SW 1271 (cell line): ENCODE data around the gene THUMPD3.

ENCODE experiments used
- DNase-seq, 2 experiments: peaks; one replicate each; lab custom pipeline; 2025; lab: John Stamatoyannopoulos, UW

The THUMPD3 gene

GRCh38 chr3:9397332-9397905 is 34.6 kb downstream of the THUMPD3 start, which contains the start of gene SETD5:
SETD5 (plus strand) TSS chr3:9397615; CDS start chr3:9428939, 31,324 bp downstream.
- peak; percentile 85 to 96 for DNase-seq

DNA sequence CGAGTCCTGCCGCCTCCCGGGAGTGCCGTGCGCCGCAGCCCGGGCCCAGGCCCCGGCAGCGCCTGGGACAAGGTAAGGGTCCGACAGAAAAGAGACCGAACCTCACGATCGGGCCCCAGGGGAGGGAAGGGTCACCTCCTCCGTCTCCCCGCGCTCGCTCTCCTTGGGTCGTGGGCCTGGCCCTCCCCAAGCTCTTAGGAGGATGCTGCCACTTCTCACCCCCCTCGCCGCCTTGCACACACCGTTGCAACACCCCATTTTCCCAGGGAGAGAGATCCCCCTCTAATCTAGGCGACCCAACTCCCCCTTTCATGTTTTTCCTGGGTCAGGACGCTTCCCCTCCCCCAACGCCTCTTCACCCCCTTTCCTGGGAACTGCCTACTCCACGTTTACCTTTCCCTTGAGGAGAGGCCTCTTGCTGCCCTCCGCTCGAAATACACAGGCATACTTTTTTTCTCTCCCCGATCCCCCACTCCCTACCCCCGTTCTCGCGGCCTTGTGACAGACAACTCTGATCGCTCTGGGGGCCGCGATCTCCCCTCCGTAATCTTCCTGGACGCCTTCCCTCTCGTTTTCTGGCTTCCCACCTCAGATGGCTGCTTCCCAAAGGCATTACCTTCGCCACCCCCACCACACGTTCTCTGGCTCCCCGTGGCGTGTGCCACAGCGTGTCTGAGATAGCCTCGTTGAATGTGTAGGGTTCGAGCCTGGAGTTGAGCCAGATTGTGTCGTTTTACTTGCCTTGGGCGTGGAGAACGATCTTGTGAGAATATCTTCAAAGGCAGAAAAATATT is 35.2 kb downstream of the THUMPD3 start:
- peak in 1 of 2 experiments; percentile 62 for DNase-seq

DNA sequence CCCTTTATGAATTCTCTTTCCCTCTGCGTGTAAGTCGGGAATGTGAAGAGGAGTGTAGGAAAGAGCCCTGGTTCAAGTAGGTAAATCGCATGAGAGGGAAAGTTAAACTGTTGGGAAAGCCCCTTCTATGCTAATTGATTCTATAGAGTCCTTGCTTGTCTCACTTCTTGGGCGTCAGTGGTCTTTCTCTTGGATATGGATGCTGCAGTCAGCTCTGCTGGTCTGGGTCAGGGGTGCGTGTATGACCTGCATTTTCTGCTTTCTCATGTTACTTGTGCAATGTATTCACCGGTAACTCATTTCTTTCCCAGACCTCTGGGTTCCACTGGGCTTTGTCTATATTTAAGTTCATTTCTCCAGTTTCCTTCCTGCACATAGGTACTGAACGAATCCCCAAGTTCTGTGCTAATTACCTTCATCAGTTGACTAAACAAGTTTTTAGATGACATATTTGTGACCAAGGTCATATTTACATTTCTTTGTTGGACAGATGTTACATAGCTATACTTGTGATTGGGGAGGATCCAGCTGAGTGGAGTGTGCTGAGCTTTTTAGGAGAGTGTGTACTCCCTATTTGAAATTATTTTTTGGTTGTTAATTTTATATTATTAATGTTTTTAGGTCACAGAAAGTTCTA is 36.0 kb downstream of the THUMPD3 start:
- peak in 1 of 2 experiments; percentile 62 for DNase-seq

GRCh38 chr3:9399337-9399703 is 36.5 kb downstream of the THUMPD3 start:
- no peak for DNase-seq

- DNase-seq: peak; percentile 70 to 87
Observed at GRCh38 chr3:9399746-9400145, 36.9 kb downstream of the THUMPD3 start.

GRCh38 chr3:9400616-9401015 is 37.8 kb downstream of the THUMPD3 start:
- DNase-seq: peak in 1 of 2 experiments; percentile 35

DNA sequence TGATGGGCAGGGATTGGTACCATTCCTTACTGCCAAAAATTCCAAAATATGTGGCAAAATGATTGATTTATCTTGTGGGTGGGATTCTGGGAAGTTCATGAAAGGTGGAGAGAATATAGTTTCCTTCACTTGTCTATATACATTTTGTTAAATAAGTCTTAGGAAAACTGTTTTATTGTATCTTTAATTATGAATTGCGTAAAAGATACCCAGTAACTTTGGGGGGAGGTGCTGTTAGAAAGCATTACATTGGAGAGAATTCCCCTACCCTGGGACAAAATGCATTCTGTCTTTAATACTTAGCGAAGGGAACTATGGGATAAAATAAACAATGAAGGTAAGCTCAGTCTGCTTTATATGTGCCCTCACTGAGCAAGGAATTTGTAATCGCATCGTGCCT is 39.1 kb downstream of the THUMPD3 start:
- no peak for DNase-seq

- DNase-seq: peak in 1 of 2 experiments; percentile 36
Observed at GRCh38 chr3:9402410-9403228, 39.8 kb downstream of the THUMPD3 start.

DNA sequence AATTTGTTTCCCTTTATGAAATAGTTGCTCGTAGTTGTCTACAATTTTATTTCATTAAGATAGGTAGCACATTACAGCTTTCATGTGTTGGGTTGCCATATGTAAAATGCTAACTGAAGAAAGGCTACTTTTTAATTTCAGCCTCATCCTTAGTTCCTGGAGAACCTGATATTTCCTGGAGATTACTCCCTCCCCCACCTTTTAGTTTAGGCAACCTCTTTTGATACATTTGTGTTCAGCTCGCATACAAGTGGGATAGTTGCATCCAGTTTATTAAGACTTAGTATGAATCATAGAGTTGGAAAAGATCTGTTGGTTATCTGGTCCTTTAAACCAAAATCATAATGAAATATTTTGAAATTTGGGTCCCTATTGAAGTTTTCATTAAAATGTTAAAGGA is 40.6 kb downstream of the THUMPD3 start:
- no peak for DNase-seq

GRCh38 chr3:9404680-9405079 is 41.8 kb downstream of the THUMPD3 start:
- DNase-seq: no peak

DNA sequence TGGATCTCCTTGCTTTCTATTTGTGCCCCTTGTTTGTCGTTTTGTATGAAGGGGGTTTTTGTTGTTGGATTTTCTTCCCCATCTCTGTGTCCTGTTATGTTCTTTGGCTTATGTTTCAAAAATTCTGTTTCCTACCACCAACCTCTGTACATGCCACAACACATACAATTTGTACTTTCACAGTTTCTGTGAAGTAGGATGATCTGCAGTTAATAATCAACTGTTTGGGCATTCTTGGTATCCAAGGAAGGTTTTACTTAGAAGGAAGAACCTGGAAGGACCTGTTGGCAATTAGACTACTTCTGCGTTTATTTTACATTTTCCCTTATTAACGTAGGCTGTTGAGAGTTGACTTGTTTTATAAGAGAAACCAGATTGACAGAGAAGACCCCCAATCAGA is 42.9 kb downstream of the THUMPD3 start:
- DNase-seq: no peak

DNA sequence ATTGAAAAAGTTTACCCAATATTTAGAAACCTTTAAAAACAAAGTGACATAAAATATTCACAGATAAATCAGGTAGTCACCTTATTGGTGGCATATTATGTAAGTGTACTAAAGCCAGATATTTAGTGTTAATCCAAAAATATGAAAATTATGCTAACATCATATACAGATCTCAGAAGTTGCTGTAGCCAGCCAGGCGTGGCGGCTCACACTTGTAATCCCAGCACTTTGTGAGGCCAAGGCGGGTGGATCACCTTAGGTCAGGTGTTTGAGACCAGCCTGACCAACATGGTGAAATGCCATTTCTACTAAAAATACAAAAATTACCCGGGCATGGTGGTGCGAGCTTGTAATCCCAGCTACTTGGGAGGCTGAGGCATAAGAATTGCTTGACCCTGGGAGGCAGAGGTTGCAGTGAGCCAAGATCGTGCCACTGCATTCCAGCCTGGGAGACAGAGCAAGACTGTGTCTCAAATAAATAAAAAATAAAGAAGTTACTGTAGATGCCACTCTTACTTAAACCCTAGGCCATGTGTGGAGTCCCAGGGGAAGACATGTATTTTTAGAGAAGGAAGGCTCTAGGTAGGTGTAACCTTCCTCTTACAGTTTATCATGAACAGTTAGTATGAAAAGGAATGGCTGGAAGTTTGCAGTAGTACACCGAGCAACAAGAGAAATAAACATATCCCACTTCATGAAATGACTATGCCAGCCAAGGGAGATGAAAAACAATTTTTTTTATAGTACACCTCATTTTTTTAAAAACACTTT is 44.2 kb downstream of the THUMPD3 start:
- DNase-seq: peak in 1 of 2 experiments; percentile 16

- DNase-seq: no peak
Observed at GRCh38 chr3:9408061-9408460, 45.2 kb downstream of the THUMPD3 start.

DNA sequence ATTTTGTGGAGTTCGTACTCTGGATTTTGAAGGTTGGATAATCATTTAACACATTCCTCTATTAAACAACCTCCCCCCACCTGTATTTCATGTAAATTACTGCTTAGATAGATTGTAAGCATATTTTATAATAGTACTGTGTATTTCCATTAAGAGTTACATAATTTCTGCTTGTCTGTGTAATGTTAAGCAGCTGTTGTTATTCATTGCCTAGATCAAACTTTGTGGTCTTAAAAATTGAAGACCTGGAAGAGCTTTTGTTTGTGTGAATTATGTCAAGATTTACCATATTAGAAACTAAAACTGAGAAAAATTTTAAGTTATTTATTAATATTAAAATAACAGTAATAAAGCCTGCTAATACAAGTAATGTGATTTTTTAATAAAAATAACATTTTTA is 45.7 kb downstream of the THUMPD3 start:
- DNase-seq: no peak

GRCh38 chr3:9409981-9410854 is 47.4 kb downstream of the THUMPD3 start:
- no peak for DNase-seq

- no peak for DNase-seq
Observed at GRCh38 chr3:9411302-9411701, 48.4 kb downstream of the THUMPD3 start.

GRCh38 chr3:9412293-9412692 is 49.4 kb downstream of the THUMPD3 start:
- no peak for DNase-seq

DNA sequence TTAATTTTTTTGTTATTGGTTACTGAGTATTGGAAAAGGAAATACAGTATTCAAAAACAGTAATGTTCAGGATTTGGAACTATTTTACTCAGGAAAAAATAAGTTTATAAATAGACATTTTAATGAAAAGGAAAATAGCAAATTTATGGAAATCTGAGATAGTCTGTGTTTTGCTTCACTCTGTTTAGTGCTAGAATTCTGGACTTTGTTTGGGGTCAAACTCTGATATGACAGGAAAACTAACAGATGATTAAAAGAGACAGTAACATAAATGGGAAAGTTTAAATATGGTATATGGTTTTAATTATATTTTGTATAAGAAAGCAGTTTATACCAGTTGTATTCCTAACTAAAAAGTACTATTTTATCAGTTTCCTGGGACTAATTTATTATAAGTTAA is 52.0 kb downstream of the THUMPD3 start:
- no peak for DNase-seq

DNA sequence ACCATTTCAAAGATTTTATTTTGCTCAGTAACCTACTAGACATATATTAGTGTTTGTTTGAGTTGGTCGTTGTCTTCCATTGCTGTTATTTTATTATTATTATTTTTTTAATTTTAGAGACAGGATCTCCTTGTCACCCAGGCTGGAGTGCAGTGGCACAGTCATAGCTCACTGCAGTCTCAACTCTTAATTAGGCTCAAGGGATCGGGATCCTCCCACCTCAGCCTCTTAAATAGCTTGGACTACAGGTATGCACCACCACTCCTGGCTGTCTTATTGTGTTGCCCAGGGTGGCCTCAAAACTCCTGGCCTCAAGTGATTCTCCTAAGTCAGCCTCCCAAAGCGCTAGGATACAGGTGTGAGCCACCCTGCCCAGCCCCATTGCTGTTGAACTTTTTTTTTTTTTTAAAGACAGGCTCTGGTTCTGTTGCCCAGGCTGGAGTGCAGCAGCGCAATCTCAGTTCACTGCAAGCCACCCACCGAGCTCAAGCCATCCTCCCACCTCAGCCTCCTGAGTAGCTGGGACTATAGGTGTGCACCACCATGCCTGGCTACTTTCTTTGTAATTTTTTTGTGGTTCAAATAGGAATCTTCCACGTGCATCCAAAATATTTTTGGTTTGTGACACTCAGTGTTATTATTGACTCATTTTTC is 52.8 kb downstream of the THUMPD3 start:
- DNase-seq: no peak
